ENCODE data around the gene TAF4B.

GRCh38 chr18:26417190-26417589 lies 190.9 kb downstream of the TAF4B start:
- TF ChIP-seq CTCF (IDR thresholded peaks at IDR 0.05) (no peak), POLR2A (IDR thresholded peaks at IDR 0.05) (no peak)

Data from Peyer's patch (tissue), 4 donors.